Transverse colon (tissue), 4 donors: Measurements from ENCODE around the gene AOPEP. TPM values are rescaled to one million over a fixed set of nuclear protein-coding genes. Genes with fewer than 3 reads are reported as not detected.

ENCODE experiments used
- DNase-seq: peaks from one replicate; pipeline ENCODE4 v3.0.0-alpha.2; 2019
- H3K27ac ChIP-seq, 4 donors: fragments of 200-600 bp; sonication (generic); 2 replicates each; pipeline ENCODE4 v1.5.1; 2016 to 2018; ENCODE audit warnings: inconsistent platforms in 4 of 4
- H3K27me3 ChIP-seq: fragments of 200-600 bp; sonication (generic); 2 replicates; pipeline ENCODE4 v1.5.1; 2017; ENCODE audit warnings: inconsistent platforms
- H3K36me3 ChIP-seq, 4 donors: fragments of 200-600 bp; sonication (generic); 2 replicates each; pipeline ENCODE4 v1.5.1; 2017 to 2019; ENCODE audit warnings: inconsistent platforms in 4 of 4
- H3K4me1 ChIP-seq, 4 donors: fragments of 200-600 bp; sonication (generic); 2 replicates each; pipeline ENCODE4 v1.5.1; 2017 to 2020; ENCODE audit warnings: inconsistent platforms in 4 of 4
- H3K4me3 ChIP-seq, 4 donors: fragments of 200-600 bp; sonication (generic); 1 replicate in 1 of 4; 2 replicates in 3 of 4; pipeline versions ENCODE4 v1.5.1 to v1.6.1; 2017 to 2019; ENCODE audit warnings: inconsistent platforms in 4 of 4
- H3K9me3 ChIP-seq, 2 donors: fragments of 200-600 bp; sonication (generic); 2 replicates each; pipeline ENCODE4 v1.5.1; 2017 to 2019; ENCODE audit warnings: inconsistent platforms in 2 of 2
- CTCF ChIP-seq, 5 experiments: fragments of 200-600 bp in 3 of 5; fragments of 450-650 bp in 2 of 5; sonication (generic) in 3 of 5; IDR thresholded peaks; 1 replicate in 2 of 5; 2 replicates in 3 of 5; pipeline ENCODE4 v1.5.1; 2016 to 2017; ENCODE audit warnings: antibody characterized with exemption in 5 of 5, inconsistent platforms in 3 of 5, mild to moderate bottlenecking in 2 of 5, moderate library complexity in 1 of 5
- EP300 ChIP-seq: sonication (generic); formaldehyde crosslinking; IDR thresholded peaks from one replicate; pipeline ENCODE4 v1.6.1; 2017; ENCODE audit warnings: antibody characterized with exemption, low read depth
- POLR2A ChIP-seq: fragments of 450-650 bp; IDR thresholded peaks from one replicate; pipeline ENCODE4 v1.6.1; 2016; ENCODE audit warnings: antibody characterized with exemption, mild to moderate bottlenecking, moderate library complexity
- POLR2AphosphoS5 ChIP-seq, 3 donors: sonication (generic); formaldehyde crosslinking; IDR thresholded peaks; one replicate each; pipeline ENCODE4 v1.6.1; 2016; ENCODE audit warnings: antibody characterized with exemption in 3 of 3
- WGBS, 2 donors: methylation state at CpG; one replicate each; pipeline ENCODE4 v1.1.5; 2018; ENCODE audit warnings: low coverage in 1 of 2; 5-methylcytosine and 5-hydroxymethylcytosine counted together
- in situ Hi-C, 4 donors: fragments of 200-750 bp; cut with MboI; loops; one replicate each; pipeline versions ENCODE4 v1.15.0 to v1.15.1; 2017; ENCODE audit warnings: low sequenced_read_pairs in 3 of 4, low pct_ligation_motif_present in 1 of 4, low pct_unique_long_range_greater_than_20kb in 1 of 4
- intact Hi-C: fragments of 100-400 bp; cut with DNase I; formaldehyde crosslinking; loops from one replicate; pipeline ENCODE4 v1.15.1; 2023; ENCODE audit warnings: low total_unique reads
- total RNA-seq, 4 donors: library from RNA; depleted of rRNA; stranded (reverse); fragments of >200 nt; gene quantifications; one replicate each; pipeline ENCODE4 v1.1.0, GENCODE V29; 2016

Gene AOPEP
- total RNA-seq, 4 donors from 2014 or later: 53.0 to 129 (median 92.7) TPM

- DNase-seq: no peak
- no peak overlapping the region for H3K4me3 ChIP-seq
- in situ Hi-C loops: no loop called here
- TF ChIP-seq CTCF (IDR thresholded peaks at IDR 0.05) (no peak), POLR2A (no peak), POLR2AphosphoS5 (IDR thresholded peaks at IDR 0.05) (no peak)
- peak overlapping the region; percentile 83 to 92 (median 90) for H3K27ac ChIP-seq
- intact Hi-C loops: loop anchor here (1.0 kb wide), 1 partner anchor 34 kb away; no protein-coding TSS in a partner anchor
- H3K4me1 ChIP-seq: peaks cover 37 to 67% (median 52%) of the 10 kb centered on the region in 4 donors
- H3K27me3 ChIP-seq: no peaks in the 10 kb centered on the region
- 83% methylated on average over 24 of the region's 26 CpGs; no CpG with 5 or more reads in 1 of the 2 donors for WGBS, 2 donors
- H3K36me3 ChIP-seq: peaks cover 0 to 9% (median 0%) of the 10 kb centered on the region in 4 donors
- H3K9me3 ChIP-seq: no peaks in the 10 kb centered on the region
Measured at GRCh38 chr9:95088421-95089161, 362.1 kb downstream of the AOPEP start.

- TF ChIP-seq EP300: no peak
- TF ChIP-seq POLR2AphosphoS5 (IDR thresholded peaks at IDR 0.05): no peak
- TF ChIP-seq POLR2A: no peak
- TF ChIP-seq CTCF (IDR thresholded peaks at IDR 0.05): no peak
- in situ Hi-C loops: no loop called here
- H3K27ac ChIP-seq: peak overlapping the region; percentile 83 to 92 (median 90)
- H3K4me3 ChIP-seq: no peak overlapping the region
- WGBS, 2 donors: 78% methylated on average over 16 of the region's 16 CpGs; no CpG with 5 or more reads in 1 of the 2 donors
- peaks cover 0 to 6% (median 0%) of the 10 kb centered on the region in 4 donors for H3K36me3 ChIP-seq
- DNase-seq: no peak
- intact Hi-C loops: loop anchor here (1.0 kb wide), 1 partner anchor 35 kb away; no protein-coding TSS in a partner anchor
- no peaks in the 10 kb centered on the region for H3K9me3 ChIP-seq
- peaks cover 35 to 75% (median 60%) of the 10 kb centered on the region in 4 donors for H3K4me1 ChIP-seq
- no peaks in the 10 kb centered on the region for H3K27me3 ChIP-seq
Measured at GRCh38 chr9:95089257-95090022, 362.9 kb downstream of the AOPEP start.

GRCh38 chr9:95090023-95090791 lies 363.7 kb downstream of the AOPEP start:
- peaks cover 0 to 6% (median 0%) of the 10 kb centered on the region in 4 donors for H3K36me3 ChIP-seq
- intact Hi-C loops (no loop called here), in situ Hi-C loops (no loop called here)
- H3K9me3 ChIP-seq: no peaks in the 10 kb centered on the region
- no peak for DNase-seq
- peak overlapping the region; percentile 83 to 92 (median 90) for H3K27ac ChIP-seq
- 25 to 40% methylated on average over 1 to 12 of the region's 22 CpGs for WGBS, 2 donors
- no peak overlapping the region for H3K4me3 ChIP-seq
- H3K4me1 ChIP-seq: peaks cover 30 to 83% (median 60%) of the 10 kb centered on the region in 4 donors
- no peaks in the 10 kb centered on the region for H3K27me3 ChIP-seq
- TF ChIP-seq POLR2AphosphoS5 (IDR thresholded peaks at IDR 0.05) (peak in 1 of 3 donors; percentile 7), EP300 (no peak), CTCF (IDR thresholded peaks at IDR 0.05) (no peak), POLR2A (no peak)
